HepG2 (cell line): ENCODE results near the gene CCNL1. TPM values are rescaled to one million over a fixed set of nuclear protein-coding genes. Genes with fewer than 3 reads are reported as not detected.

Experiments used
- EZH2 ChIP-seq: conservative IDR thresholded peaks from 2 replicates; pipeline ENCODE4 v1.6.1; 2012; ENCODE audit warnings: mild to moderate bottlenecking, low read depth, low read length, moderate library complexity
- KAT2B ChIP-seq: fragments of 150-350 bp; IDR thresholded peaks from 2 replicates; pipeline ENCODE4 v1.6.1; 2014; ENCODE audit warnings: low read depth, low read length, borderline replicate concordance
- KLF6 ChIP-seq: IDR thresholded peaks from 2 replicates; pipeline ENCODE4 v1.8.0; 2016; ENCODE audit warnings: missing biosample characterization, missing genetic modification reagents
- SP1 ChIP-seq, 2 experiments: fragments of 450-650 bp in 1 of 2; sonication (generic) in 1 of 2; formaldehyde crosslinking in 1 of 2; IDR thresholded peaks; 2 replicates each; pipeline versions ENCODE4 v1.4.0 to v1.6.1; 2016 to 2020; ENCODE audit warnings: missing genetic modification reagents in 1 of 2
- TBX3 ChIP-seq: fragments of 450-650 bp; IDR thresholded peaks from 2 replicates; pipeline ENCODE4 v1.6.1; 2017; ENCODE audit warnings: antibody characterized with exemption, mild to moderate bottlenecking, inconsistent platforms, borderline replicate concordance
- ZNF160 ChIP-seq: sonication (generic); formaldehyde crosslinking; IDR thresholded peaks from 2 replicates; pipeline ENCODE4 v1.8.0; 2022; ENCODE audit warnings: mild to moderate bottlenecking, inconsistent platforms, missing genetic modification reagents
- ZNF556 ChIP-seq: sonication (generic); formaldehyde crosslinking; IDR thresholded peaks from 2 replicates; pipeline ENCODE4 v1.4.0; 2020; ENCODE audit warnings: mild to moderate bottlenecking, missing genetic modification reagents, borderline replicate concordance
- ZNF572 ChIP-seq: sonication (generic); formaldehyde crosslinking; IDR thresholded peaks from 2 replicates; pipeline ENCODE4 v1.5.1; 2020; ENCODE audit warnings: mild to moderate bottlenecking, missing genetic modification reagents
- ZNF598 ChIP-seq: sonication (generic); formaldehyde crosslinking; IDR thresholded peaks from 2 replicates; pipeline ENCODE4 v1.5.1; 2020; ENCODE audit warnings: mild to moderate bottlenecking, missing genetic modification reagents, borderline replicate concordance
- ZNF720 ChIP-seq: sonication (generic); formaldehyde crosslinking; IDR thresholded peaks from 2 replicates; pipeline ENCODE4 v1.4.0; 2020; ENCODE audit warnings: missing genetic modification reagents
- ZSCAN9 ChIP-seq: IDR thresholded peaks from 2 replicates; pipeline ENCODE4 v1.6.1; 2016; ENCODE audit warnings: borderline replicate concordance
- polyA plus RNA-seq, 8 experiments: library from polyadenylated mRNA; depleted of rRNA in 3 of 8; stranded (reverse) in 7 of 8; unstranded in 1 of 8; fragments of >200 nt; fragmentation: Illumina TruSeq in 4 of 8; extraction: Trizol in 4 of 8; gene quantifications; 2 replicates each; pipeline versions ENCODE4 v1.2.1 to v1.2.3, GENCODE V29; 2011 to 2016; ENCODE audit warnings: low read depth in 4 of 8, missing spikeins in 1 of 8, mixed read lengths in 1 of 8; ENCODE audit not compliant: insufficient read depth in 1 of 8
- total RNA-seq, 5 experiments: library from RNA; depleted of rRNA; stranded (reverse); fragments of >200 nt; fragmentation: Illumina TruSeq; extraction: Trizol; gene quantifications; 2 replicates each; pipeline ENCODE4 v1.2.3, GENCODE V29; 2016; ENCODE audit warnings: low read depth in 1 of 5
- TF ChIP-seq, protein P1 (sequence below): sonication (generic); formaldehyde crosslinking; IDR thresholded peaks from one replicate; pipeline ENCODE4 v1.5.1; 2020; ENCODE audit warnings: mild to moderate bottlenecking, missing genetic modification reagents; ENCODE audit errors: not compliant biosample characterization
- TF ChIP-seq, protein P2 (sequence below): sonication (generic); formaldehyde crosslinking; IDR thresholded peaks from 2 replicates; pipeline ENCODE4 v1.4.0; 2020; ENCODE audit warnings: missing genetic modification reagents
- TF ChIP-seq, protein P3 (sequence below): sonication (generic); formaldehyde crosslinking; IDR thresholded peaks from 2 replicates; pipeline ENCODE4 v1.4.0; 2020; ENCODE audit warnings: missing genetic modification reagents

Gene CCNL1
- total and polyA plus RNA-seq, 2 of the 13 experiments (the other 11 are each of a cell fraction or from before 2014, with no cell fraction given) = 151 to 303 TPM

DNA sequence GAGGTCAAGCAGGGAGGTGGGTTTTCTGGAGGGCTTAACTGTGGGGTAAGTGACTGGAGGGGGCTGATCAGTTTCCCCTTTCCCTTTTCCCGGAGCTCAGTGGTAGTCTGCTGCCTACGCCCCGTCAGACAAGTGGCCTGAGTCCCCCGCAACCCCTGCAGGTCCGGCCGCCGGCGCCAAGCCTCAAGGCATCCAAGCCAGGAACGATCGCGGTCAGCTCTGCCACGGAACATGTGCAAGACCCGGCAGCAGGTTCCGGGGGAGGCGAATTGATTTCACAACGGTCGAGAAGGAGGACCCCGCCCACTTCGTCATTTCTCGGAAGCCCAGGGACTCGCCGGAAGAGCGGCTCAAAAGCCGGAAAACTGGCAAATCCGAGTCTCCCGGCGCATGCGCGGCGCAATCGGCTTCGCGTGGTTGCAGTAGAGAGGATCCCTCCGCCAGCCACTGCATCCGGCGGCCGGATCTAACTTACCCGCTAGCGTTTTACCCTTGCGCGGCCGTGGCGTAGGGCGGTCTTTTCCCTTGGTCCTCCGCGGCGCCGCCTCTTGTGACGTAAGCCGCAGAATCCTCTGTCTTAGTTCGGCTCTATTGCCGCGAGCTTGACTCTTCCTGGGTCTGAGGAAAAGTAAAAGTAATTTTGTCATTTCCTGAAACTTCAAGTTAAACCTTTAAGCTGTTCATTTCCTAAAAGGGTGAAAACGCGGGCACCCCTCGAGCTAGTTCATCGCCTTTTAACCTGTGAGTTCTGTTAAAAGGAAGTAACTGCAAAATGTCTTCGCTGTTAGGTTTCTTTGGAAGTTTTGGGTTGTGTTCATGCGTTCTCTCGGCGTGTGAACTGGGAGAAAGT lies 14.9 kb upstream of the CCNL1 start (continued):
- TF ChIP-seq, protein P1, sequence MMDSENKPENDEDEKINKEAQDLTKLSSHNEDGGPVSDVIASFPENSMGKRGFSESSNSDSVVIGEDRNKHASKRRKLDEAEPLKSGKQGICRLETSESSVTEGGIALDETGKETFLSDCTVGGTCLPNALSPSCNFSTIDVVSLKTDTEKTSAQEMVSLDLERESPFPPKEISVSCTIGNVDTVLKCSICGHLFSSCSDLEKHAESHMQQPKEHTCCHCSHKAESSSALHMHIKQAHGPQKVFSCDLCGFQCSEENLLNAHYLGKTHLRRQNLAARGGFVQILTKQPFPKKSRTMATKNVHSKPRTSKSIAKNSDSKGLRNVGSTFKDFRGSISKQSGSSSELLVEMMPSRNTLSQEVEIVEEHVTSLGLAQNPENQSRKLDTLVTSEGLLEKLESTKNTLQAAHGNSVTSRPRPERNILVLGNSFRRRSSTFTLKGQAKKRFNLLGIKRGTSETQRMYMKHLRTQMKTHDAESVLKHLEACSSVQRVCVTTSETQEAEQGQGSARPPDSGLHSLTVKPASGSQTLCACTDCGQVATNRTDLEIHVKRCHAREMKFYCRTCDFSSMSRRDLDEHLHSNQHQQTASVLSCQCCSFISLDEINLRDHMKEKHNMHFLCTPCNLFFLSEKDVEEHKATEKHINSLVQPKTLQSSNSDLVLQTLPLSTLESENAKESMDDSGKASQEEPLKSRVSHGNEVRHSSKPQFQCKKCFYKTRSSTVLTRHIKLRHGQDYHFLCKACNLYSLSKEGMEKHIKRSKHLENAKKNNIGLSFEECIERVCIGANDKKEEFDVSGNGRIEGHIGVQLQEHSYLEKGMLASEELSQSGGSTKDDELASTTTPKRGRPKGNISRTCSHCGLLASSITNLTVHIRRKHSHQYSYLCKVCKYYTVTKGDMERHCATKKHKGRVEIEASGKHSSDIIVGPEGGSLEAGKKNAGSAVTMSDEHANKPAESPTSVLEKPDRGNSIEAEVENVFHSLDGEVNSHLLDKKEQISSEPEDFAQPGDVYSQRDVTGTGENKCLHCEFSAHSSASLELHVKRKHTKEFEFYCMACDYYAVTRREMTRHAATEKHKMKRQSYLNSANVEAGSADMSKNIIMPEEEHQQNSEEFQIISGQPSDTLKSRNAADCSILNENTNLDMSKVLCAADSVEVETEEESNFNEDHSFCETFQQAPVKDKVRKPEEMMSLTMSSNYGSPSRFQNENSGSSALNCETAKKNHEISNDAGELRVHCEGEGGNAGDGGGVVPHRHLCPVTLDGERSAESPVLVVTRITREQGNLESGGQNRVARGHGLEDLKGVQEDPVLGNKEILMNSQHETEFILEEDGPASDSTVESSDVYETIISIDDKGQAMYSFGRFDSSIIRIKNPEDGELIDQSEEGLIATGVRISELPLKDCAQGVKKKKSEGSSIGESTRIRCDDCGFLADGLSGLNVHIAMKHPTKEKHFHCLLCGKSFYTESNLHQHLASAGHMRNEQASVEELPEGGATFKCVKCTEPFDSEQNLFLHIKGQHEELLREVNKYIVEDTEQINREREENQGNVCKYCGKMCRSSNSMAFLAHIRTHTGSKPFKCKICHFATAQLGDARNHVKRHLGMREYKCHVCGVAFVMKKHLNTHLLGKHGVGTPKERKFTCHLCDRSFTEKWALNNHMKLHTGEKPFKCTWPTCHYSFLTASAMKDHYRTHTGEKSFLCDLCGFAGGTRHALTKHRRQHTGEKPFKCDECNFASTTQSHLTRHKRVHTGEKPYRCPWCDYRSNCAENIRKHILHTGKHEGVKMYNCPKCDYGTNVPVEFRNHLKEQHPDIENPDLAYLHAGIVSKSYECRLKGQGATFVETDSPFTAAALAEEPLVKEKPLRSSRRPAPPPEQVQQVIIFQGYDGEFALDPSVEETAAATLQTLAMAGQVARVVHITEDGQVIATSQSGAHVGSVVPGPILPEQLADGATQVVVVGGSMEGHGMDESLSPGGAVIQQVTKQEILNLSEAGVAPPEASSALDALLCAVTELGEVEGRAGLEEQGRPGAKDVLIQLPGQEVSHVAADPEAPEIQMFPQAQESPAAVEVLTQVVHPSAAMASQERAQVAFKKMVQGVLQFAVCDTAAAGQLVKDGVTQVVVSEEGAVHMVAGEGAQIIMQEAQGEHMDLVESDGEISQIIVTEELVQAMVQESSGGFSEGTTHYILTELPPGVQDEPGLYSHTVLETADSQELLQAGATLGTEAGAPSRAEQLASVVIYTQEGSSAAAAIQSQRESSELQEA (CRISPR knock-in tag) = peak; percentile 99
- TF ChIP-seq KAT2B (no peak), ZNF160 (CRISPR knock-in tag) (peak; percentile 91; the same call in 1 of the 2 replicates), SP1 (IDR thresholded peaks at IDR 0.05) (no peak), SP1 (CRISPR knock-in tag; IDR thresholded peaks at IDR 0.05) (peak; percentile 95), TBX3 (peak; percentile 61; the same call in 1 of the 2 replicates), ZNF572 (CRISPR knock-in tag) (no peak), ZNF720 (CRISPR knock-in tag) (no peak), ZSCAN9 (CRISPR knock-in tag) (peak; percentile 89; the same call in 1 of the 2 replicates), KLF6 (CRISPR knock-in tag) (peak; percentile 97), EZH2 (no peak), ZNF556 (CRISPR knock-in tag) (peak; percentile 98), ZNF598 (CRISPR knock-in tag) (peak; percentile 79)
- TF ChIP-seq, protein P2, sequence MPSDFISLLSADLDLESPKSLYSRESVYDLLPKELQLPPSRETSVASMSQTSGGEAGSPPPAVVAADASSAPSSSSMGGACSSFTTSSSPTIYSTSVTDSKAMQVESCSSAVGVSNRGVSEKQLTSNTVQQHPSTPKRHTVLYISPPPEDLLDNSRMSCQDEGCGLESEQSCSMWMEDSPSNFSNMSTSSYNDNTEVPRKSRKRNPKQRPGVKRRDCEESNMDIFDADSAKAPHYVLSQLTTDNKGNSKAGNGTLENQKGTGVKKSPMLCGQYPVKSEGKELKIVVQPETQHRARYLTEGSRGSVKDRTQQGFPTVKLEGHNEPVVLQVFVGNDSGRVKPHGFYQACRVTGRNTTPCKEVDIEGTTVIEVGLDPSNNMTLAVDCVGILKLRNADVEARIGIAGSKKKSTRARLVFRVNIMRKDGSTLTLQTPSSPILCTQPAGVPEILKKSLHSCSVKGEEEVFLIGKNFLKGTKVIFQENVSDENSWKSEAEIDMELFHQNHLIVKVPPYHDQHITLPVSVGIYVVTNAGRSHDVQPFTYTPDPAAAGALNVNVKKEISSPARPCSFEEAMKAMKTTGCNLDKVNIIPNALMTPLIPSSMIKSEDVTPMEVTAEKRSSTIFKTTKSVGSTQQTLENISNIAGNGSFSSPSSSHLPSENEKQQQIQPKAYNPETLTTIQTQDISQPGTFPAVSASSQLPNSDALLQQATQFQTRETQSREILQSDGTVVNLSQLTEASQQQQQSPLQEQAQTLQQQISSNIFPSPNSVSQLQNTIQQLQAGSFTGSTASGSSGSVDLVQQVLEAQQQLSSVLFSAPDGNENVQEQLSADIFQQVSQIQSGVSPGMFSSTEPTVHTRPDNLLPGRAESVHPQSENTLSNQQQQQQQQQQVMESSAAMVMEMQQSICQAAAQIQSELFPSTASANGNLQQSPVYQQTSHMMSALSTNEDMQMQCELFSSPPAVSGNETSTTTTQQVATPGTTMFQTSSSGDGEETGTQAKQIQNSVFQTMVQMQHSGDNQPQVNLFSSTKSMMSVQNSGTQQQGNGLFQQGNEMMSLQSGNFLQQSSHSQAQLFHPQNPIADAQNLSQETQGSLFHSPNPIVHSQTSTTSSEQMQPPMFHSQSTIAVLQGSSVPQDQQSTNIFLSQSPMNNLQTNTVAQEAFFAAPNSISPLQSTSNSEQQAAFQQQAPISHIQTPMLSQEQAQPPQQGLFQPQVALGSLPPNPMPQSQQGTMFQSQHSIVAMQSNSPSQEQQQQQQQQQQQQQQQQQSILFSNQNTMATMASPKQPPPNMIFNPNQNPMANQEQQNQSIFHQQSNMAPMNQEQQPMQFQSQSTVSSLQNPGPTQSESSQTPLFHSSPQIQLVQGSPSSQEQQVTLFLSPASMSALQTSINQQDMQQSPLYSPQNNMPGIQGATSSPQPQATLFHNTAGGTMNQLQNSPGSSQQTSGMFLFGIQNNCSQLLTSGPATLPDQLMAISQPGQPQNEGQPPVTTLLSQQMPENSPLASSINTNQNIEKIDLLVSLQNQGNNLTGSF (CRISPR knock-in tag) = peak; percentile 88
- TF ChIP-seq, protein P3, sequence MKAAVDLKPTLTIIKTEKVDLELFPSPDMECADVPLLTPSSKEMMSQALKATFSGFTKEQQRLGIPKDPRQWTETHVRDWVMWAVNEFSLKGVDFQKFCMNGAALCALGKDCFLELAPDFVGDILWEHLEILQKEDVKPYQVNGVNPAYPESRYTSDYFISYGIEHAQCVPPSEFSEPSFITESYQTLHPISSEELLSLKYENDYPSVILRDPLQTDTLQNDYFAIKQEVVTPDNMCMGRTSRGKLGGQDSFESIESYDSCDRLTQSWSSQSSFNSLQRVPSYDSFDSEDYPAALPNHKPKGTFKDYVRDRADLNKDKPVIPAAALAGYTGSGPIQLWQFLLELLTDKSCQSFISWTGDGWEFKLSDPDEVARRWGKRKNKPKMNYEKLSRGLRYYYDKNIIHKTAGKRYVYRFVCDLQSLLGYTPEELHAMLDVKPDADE (CRISPR knock-in tag) = no peak
